Heart left ventricle (tissue), 16 donors: Measurements from ENCODE around the gene PEX3. TPM values are rescaled to one million over a fixed set of nuclear protein-coding genes. Genes with fewer than 3 reads are reported as not detected.

ENCODE experiments used
- ATAC-seq, 4 donors: fragments of 200-7000 bp; cut with Tn5 transposase; one replicate each; pipeline ENCODE4 v1.9.1; 2020 to 2022; ENCODE audit warnings: moderate library complexity in 4 of 4, mild to moderate bottlenecking in 3 of 4, moderate number of reproducible peaks in 1 of 4
- DNase-seq, 5 donors: peaks; one replicate each; pipeline ENCODE4 v3.0.0-alpha.2; 2020
- H3K27ac ChIP-seq, 12 donors: fragments of 200-600 bp; sonication (generic) in 4 of 12; one replicate each; pipeline versions ENCODE4 v1.5.0 to v1.8.0; 2016 to 2022; ENCODE audit warnings: mild to moderate bottlenecking in 2 of 12
- H3K27me3 ChIP-seq, 9 donors: fragments of 200-600 bp; sonication (generic) in 2 of 9; one replicate each; pipeline versions ENCODE4 v1.5.1 to v1.8.0; 2016 to 2022; ENCODE audit warnings: mild to moderate bottlenecking in 3 of 9
- H3K36me3 ChIP-seq, 9 donors: fragments of 200-600 bp; sonication (generic) in 2 of 9; one replicate each; pipeline versions ENCODE4 v1.5.0 to v1.8.0; 2018 to 2022; ENCODE audit warnings: mild to moderate bottlenecking in 2 of 9
- H3K4me1 ChIP-seq, 12 donors: fragments of 200-600 bp; sonication (generic) in 4 of 12; one replicate each; pipeline versions ENCODE4 v1.5.0 to v1.8.0; 2016 to 2022; ENCODE audit warnings: mild to moderate bottlenecking in 3 of 12
- H3K4me3 ChIP-seq, 12 donors: fragments of 200-600 bp; sonication (generic) in 4 of 12; one replicate each; pipeline versions ENCODE4 v1.5.0 to v1.8.0; 2017 to 2022; ENCODE audit warnings: mild to moderate bottlenecking in 9 of 12, moderate library complexity in 4 of 12
- H3K9me3 ChIP-seq, 12 donors: fragments of 200-600 bp; sonication (generic) in 4 of 12; one replicate each; pipeline versions ENCODE4 v1.5.0 to v1.8.0; 2016 to 2022; ENCODE audit warnings: mild to moderate bottlenecking in 1 of 12
- POLR2A ChIP-seq, 2 donors: fragments of 450-650 bp; IDR thresholded peaks; one replicate each; pipeline ENCODE4 v1.6.1; 2017; ENCODE audit warnings: antibody characterized with exemption in 2 of 2, mild to moderate bottlenecking in 2 of 2, moderate library complexity in 2 of 2
- whole genome bisulfite sequencing, 4 donors: extraction: QIAGEN DNeasy Blood & Tissue Kit in 2 of 4; methylation state at CpG; one replicate each; pipeline versions ENCODE4 v1.1.5 to v1.1.7; 2013 to 2018; 5-methylcytosine and 5-hydroxymethylcytosine counted together
- intact Hi-C, 10 donors: fragments of 100-400 bp; cut with DNase I; formaldehyde crosslinking; loops; one replicate each; pipeline versions ENCODE4 v1.11.1 to v1.14.2; 2022
- polyA plus RNA-seq, 2 donors: library from polyadenylated mRNA; stranded (reverse); fragments of 200-250 nt; gene quantifications; one replicate each; pipeline ENCODE4 v1.2.3, GENCODE V29; 2013
- total RNA-seq, 9 donors: library from RNA; depleted of rRNA in 2 of 9; stranded (reverse); fragments of >200 nt in 2 of 9; fragmentation: NEBNext Ultra II Directional in 3 of 9; extraction: Animal tissue kit (Norgen Biotek cat#: 25700) in 3 of 9; gene quantifications; one replicate each; pipeline versions ENCODE4 v1.1.0 to v1.2.4, GENCODE V29; 2016 to 2023
- TF ChIP-seq, protein P1 (sequence below), 12 donors: fragments of 200-600 bp; sonication (generic) in 4 of 12; IDR thresholded peaks; one replicate each; pipeline versions ENCODE4 v1.5.0 to v1.8.0; 2018 to 2022; ENCODE audit warnings: antibody characterized with exemption in 12 of 12, mild to moderate bottlenecking in 5 of 12
- donor health status: ischemic (EF 13 %, LVEDD 7.1; RV severe dilation, severe dysfunction).
- donor health status: healthy with polysubstance abuse.
- donor health status: DM: no; HTN: yes; CAD: no.
- donor health status: DM: no; HTN: no; CAD: no.
- donor health status: ischemic (EF 25% LVEDD 6.9; RV normal size, moderate dysfunction).
- donor health status: ischemic (EF 25% LVEDD 5.7; RV mildly dilated, moderate dysfunction).
- donor health status: healthy.
- donor health status: DM: yes; HTN: yes; CAD: no.
- donor health status: ischemic (EF 35%, LVEDD 5.7; RV mildly dilated, moderate dysfunction).
- donor health status: nonischemic (EF 11% LVEDD 7.7; RV severe dilation, severe dysfunction).
- donor health status: DM: yes; HTN: yes; CAD: no.
- donor health status: PGD.
- donor health status: ischemic (EF 29% LVEDD 5.4; RV normal size, mild dysfunction).
- donor health status: nonischemic (EF 23%, LVEDD 6.1; RV moderate dilation, normal function).

The PEX3 gene
- total and polyA plus RNA-seq, 11 donors, result 6.4 to 24.9 (median 20.4) TPM

DNA sequence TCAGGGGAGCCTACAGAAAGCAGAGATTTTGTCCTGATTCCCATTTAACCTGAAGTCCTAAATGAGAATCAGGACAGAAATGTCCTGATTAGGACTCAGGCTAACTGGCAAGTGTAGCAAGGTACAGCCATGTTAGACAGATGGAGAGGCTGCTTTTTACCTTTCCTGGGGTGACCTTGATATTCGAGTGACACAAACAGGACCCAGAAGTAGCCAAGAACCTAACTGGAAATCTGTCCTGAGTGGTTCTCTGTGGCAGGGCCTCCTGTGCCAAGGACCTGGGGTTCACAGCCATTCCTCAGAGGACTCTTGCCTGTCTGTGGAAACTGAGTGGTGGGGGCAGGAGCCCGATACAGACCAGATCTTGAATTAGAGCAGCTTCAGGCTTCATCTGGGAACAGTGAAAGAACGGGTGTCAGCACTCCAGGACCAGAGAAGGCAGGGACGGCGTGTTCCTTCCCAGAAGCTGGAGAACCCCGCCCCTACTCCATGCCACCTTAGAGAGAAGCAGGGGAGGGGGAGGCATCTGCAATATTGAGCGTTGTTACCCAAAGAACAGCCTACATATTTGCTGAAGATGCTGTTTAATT is 65.3 kb downstream of the PEX3 start:
- WGBS, 4 donors, result 66 to 71% (median 68%) methylated on average over 7 of the region's 7 CpGs
- Histone ChIP-seq H3K27ac (peak overlapping the region; percentile 61 to 92 (median 80)), H3K36me3 (no peaks in the 10 kb centered on the region), H3K4me1 (peaks cover 0 to 32% (median 14%) of the 10 kb centered on the region in 12 donors), H3K4me3 (no peak overlapping the region), H3K27me3 (no peaks in the 10 kb centered on the region), H3K9me3 (no peaks in the 10 kb centered on the region)
- TF ChIP-seq POLR2A (IDR thresholded peaks at IDR 0.05), result no peak
- TF ChIP-seq, protein P1, sequence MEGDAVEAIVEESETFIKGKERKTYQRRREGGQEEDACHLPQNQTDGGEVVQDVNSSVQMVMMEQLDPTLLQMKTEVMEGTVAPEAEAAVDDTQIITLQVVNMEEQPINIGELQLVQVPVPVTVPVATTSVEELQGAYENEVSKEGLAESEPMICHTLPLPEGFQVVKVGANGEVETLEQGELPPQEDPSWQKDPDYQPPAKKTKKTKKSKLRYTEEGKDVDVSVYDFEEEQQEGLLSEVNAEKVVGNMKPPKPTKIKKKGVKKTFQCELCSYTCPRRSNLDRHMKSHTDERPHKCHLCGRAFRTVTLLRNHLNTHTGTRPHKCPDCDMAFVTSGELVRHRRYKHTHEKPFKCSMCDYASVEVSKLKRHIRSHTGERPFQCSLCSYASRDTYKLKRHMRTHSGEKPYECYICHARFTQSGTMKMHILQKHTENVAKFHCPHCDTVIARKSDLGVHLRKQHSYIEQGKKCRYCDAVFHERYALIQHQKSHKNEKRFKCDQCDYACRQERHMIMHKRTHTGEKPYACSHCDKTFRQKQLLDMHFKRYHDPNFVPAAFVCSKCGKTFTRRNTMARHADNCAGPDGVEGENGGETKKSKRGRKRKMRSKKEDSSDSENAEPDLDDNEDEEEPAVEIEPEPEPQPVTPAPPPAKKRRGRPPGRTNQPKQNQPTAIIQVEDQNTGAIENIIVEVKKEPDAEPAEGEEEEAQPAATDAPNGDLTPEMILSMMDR (IDR thresholded peaks at IDR 0.05), result no peak
- DNase-seq, result peak in 2 of 5 donors; percentile 27 to 74
- intact Hi-C loops, result loop anchor here in 3 of 10 donors (2.0 to 5.0 kb wide), 3 partner anchors 21 to 49 kb away; no protein-coding TSS in a partner anchor
- peak in 3 of 4 donors; percentile 9 to 31 (median 28) for ATAC-seq

DNA sequence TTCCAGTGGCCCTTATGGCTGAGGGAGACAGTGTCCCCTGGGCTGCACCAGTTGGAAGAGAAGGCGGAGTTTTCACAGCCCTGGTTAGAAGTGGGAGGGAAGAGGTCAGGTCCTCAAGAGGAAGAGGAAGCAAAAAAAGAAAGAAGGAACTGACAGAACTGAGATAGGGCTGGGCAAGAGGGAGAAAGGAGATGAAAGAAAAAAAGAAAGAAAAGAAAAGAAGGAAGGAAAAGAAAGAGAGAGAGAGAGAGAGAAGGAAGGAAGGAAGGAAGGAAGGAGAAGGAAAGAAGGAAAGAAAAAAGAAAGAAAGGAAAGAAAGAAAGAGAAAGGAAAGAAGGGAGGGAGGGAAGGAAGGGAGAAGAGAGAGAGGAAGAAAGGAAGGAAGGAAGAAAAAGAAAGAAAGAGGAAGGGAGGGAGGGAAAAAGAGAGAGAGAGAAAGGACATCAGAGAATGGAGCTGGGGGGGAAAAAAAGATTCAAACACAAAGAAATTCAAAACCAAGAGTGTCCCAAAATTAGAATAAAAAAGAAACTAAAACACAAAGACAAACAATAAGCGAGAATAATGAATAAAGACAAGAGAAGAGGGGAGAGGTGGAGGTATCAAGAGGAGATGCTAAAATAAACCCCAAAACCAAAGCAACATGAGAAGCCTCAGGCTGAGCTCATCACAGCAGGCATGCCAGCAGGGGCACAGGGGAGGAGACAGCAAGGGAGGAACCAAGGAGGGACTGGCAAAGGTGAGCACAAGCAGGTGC is 66.3 kb downstream of the PEX3 start:
- intact Hi-C loops, result loop anchor here in 2 of 10 donors (2.0 to 5.0 kb wide), 2 partner anchors 20 to 45 kb away; no protein-coding TSS in a partner anchor
- no peak for TF ChIP-seq POLR2A (IDR thresholded peaks at IDR 0.05)
- TF ChIP-seq, protein P1 (IDR thresholded peaks at IDR 0.05), result no peak
- Histone ChIP-seq H3K36me3 (no peaks in the 10 kb centered on the region), H3K27me3 (no peaks in the 10 kb centered on the region), H3K4me3 (no peak overlapping the region), H3K9me3 (no peaks in the 10 kb centered on the region), H3K27ac (peak overlapping the region in 4 of 12 donors; percentile 63 to 82 (median 76)), H3K4me1 (peaks cover 0 to 28% (median 12%) of the 10 kb centered on the region in 12 donors)
- WGBS, 4 donors, result 80 to 87% (median 81%) methylated on average over 2 of the region's 2 CpGs
- ATAC-seq, result no peak
- no peak for DNase-seq

- H3K9me3 ChIP-seq, result no peaks in the 10 kb centered on the region
- TF ChIP-seq POLR2A (IDR thresholded peaks at IDR 0.05), result no peak
- TF ChIP-seq, protein P1 (IDR thresholded peaks at IDR 0.05), result no peak
- H3K4me1 ChIP-seq, result peaks cover 0 to 23% (median 11%) of the 10 kb centered on the region in 12 donors
- no peak for DNase-seq
- no peaks in the 10 kb centered on the region for H3K27me3 ChIP-seq
- intact Hi-C loops, result loop anchor here in 2 of 10 donors (2.0 to 5.0 kb wide), 2 partner anchors 19 to 45 kb away; no protein-coding TSS in a partner anchor
- H3K27ac ChIP-seq, result no peak overlapping the region
- 73 to 82% (median 78%) methylated on average over 3 of the region's 3 CpGs for WGBS, 4 donors
- no peak overlapping the region for H3K4me3 ChIP-seq
- ATAC-seq, result no peak
- no peaks in the 10 kb centered on the region for H3K36me3 ChIP-seq
Measured at GRCh38 chr6:143517447-143517773, 66.8 kb downstream of the PEX3 start.

DNA sequence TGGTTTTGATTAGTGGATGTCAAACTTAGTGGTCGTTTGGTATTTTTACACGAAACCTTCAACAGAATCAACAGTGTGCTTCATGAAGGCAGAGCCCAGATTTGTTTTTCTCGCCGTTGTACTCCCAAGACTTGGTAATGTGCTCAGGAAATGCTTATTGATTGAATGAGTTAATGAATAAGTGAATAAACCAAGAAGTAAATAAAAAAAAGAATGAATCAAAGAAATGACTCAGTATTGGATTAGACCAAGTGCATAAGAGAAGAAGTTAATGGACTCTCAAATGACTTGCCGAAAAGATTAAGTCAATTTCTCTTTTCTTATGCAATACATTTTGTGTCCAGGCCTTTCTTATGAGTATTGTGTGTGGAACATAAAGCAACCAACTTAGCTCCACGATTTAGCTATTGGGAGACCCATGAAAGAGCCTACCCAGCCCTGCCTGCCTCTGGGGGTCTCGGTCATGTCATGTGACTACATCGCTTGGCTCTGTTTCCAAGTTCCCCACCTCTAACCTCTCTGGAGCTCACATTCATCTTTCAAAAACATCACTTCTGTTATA is 71.5 kb downstream of the PEX3 start:
- ATAC-seq (no peak), DNase-seq (no peak)
- Histone ChIP-seq H3K4me1 (no peaks in the 10 kb centered on the region), H3K4me3 (no peak overlapping the region), H3K27ac (no peak overlapping the region), H3K27me3 (no peaks in the 10 kb centered on the region), H3K9me3 (no peaks in the 10 kb centered on the region), H3K36me3 (no peaks in the 10 kb centered on the region)
- intact Hi-C loops, result no loop called here
- no peak for TF ChIP-seq POLR2A (IDR thresholded peaks at IDR 0.05)
- TF ChIP-seq, protein P1 (IDR thresholded peaks at IDR 0.05), result no peak
- 89 to 93% (median 91%) methylated on average over 8 of the region's 8 CpGs for WGBS, 4 donors
